K562 (cell line): ENCODE data around the gene YJEFN3. TPM values are rescaled to one million over a fixed set of nuclear protein-coding genes. Genes with fewer than 3 reads are reported as not detected.

Source experiments
- BRF1 ChIP-seq: IDR thresholded peaks from 3 replicates; pipeline ENCODE4 v1.6.1; 2011; ENCODE audit warnings: borderline replicate concordance, mild to moderate bottlenecking; ENCODE audit not compliant: insufficient read length; ENCODE audit errors: extremely low read depth
- MXD1 ChIP-seq: fragments of 250-450 bp; sonication (Bioruptor Pico); IDR thresholded peaks from 2 replicates; pipeline ENCODE4 v1.8.0; 2021; ENCODE audit warnings: borderline replicate concordance, mild to moderate bottlenecking, moderate library complexity; ENCODE audit not compliant: poor library complexity, severe bottlenecking
- OTX1 ChIP-seq: fragments of 450-650 bp; formaldehyde crosslinking; IDR thresholded peaks from 2 replicates; pipeline ENCODE4 v1.4.0; 2022; ENCODE audit warnings: mild to moderate bottlenecking
- PHF20 ChIP-seq: fragments of 450-650 bp; IDR thresholded peaks from 2 replicates; pipeline ENCODE4 v1.6.1; 2018; ENCODE audit not compliant: partially characterized antibody
- PYGO2 ChIP-seq: fragments of 450-650 bp; IDR thresholded peaks from 2 replicates; pipeline ENCODE4 v1.6.1; 2016; ENCODE audit warnings: mild to moderate bottlenecking, missing genetic modification characterization, moderate library complexity, missing compliant biosample characterization
- SAFB2 ChIP-seq: fragments of 200-400 bp; formaldehyde crosslinking; IDR thresholded peaks from 2 replicates; pipeline ENCODE4 v1.6.1; 2018; ENCODE audit warnings: borderline replicate concordance, low read length, low read depth, moderate library complexity; ENCODE audit not compliant: severe bottlenecking
- XRCC5 ChIP-seq: fragments of 200-400 bp; formaldehyde crosslinking; IDR thresholded peaks from 2 replicates; pipeline ENCODE4 v1.6.1; 2017; ENCODE audit warnings: low read depth, mild to moderate bottlenecking, low read length
- ZBTB17 ChIP-seq: fragments of 450-650 bp; formaldehyde crosslinking; IDR thresholded peaks from 2 replicates; pipeline ENCODE4 v1.4.0; 2020; ENCODE audit warnings: mild to moderate bottlenecking
- ZNF133 ChIP-seq: fragments of 250-450 bp; sonication (Bioruptor Pico); IDR thresholded peaks from 2 replicates; pipeline ENCODE4 v1.4.0; 2020; ENCODE audit warnings: mild to moderate bottlenecking
- ZNF408 ChIP-seq: fragments of 250-450 bp; sonication (Bioruptor Pico); IDR thresholded peaks from 2 replicates; pipeline ENCODE4 v1.4.0; 2020; ENCODE audit warnings: low read depth, mild to moderate bottlenecking, moderate library complexity
- ZNF41 ChIP-seq: fragments of 250-450 bp; sonication (Bioruptor Pico); conservative IDR thresholded peaks from 2 replicates; pipeline ENCODE4 v1.4.0; 2020; ENCODE audit warnings: mild to moderate bottlenecking
- polyA plus RNA-seq, 8 experiments: library from polyadenylated mRNA; depleted of rRNA in 4 of 8; stranded (reverse) in 5 of 8; unstranded in 3 of 8; fragments of >200 nt; fragmentation: Nextera tagmentation in 2 of 8; fragmentation: Illumina TruSeq in 1 of 8; extraction: Ambion mirVana in 2 of 8; extraction: Trizol in 1 of 8; gene quantifications; 2 replicates each; pipeline versions ENCODE4 v1.2.1 to v1.2.3, GENCODE V29; 2011 to 2014; ENCODE audit warnings: inconsistent platforms in 1 of 8, missing spikeins in 1 of 8
- total RNA-seq, 7 experiments: library from RNA; depleted of rRNA in 6 of 7; stranded (reverse); fragments of >200 nt in 6 of 7; fragmentation: Illumina TruSeq in 2 of 7; extraction: Trizol in 2 of 7; gene quantifications; 2 replicates each; pipeline versions ENCODE4 v1.2.1 to v1.2.3, GENCODE V29; 2011 to 2021; ENCODE audit warnings: low replicate concordance in 1 of 7
- TF ChIP-seq, protein P1 (sequence below): fragments of 250-450 bp; sonication (Bioruptor Pico); IDR thresholded peaks from 2 replicates; pipeline ENCODE4 v1.4.0; 2020; ENCODE audit warnings: mild to moderate bottlenecking, moderate library complexity, borderline replicate concordance

The YJEFN3 gene
- total and polyA plus RNA-seq, 9 of the 15 experiments (the other 6 are each of a cell fraction or from before 2014, with no cell fraction given): 0.04 to 5.8 (median 1.3) TPM; not detected in 1

DNA sequence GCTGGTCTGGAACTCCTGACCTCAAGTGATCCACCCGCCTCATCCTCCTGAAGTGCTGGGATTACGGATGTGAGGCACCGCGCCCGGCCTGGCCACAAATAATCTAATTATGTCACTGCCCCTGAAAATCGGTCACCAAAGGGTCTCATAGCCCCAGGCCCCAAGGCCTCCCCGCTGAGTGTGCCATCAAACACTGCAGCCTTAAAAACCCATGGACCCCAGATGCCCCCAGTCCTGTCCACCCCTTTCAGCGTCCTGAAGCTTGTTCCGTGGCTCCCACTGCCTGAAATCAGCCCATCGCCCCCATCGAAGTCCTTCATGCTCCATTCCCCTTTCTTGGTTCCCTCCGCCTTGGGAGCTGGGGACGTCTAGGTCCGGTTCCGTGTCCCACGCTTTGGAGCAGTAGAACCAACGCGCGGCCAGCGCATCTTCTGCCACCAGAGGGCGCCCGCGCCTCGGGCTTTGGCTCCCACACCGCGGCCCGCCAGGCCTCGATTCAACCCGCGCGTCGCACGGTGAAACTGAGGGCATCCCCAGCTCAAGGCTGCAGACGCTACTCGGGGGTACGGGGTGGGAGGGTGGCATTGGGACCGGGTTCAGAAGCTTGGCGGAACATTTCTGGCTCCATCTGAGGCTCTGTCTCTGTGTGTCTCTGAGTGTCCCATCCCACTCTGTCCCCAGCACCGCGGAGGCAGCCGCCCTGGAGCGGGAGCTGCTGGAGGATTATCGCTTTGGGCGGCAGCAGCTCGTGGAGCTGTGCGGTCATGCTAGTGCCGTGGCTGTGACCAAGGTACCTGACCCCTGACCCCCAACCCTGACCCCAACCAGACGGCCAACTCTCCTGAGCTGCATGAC lies 3.5 kb downstream of the YJEFN3 start (continued):
- TF ChIP-seq, protein P1, sequence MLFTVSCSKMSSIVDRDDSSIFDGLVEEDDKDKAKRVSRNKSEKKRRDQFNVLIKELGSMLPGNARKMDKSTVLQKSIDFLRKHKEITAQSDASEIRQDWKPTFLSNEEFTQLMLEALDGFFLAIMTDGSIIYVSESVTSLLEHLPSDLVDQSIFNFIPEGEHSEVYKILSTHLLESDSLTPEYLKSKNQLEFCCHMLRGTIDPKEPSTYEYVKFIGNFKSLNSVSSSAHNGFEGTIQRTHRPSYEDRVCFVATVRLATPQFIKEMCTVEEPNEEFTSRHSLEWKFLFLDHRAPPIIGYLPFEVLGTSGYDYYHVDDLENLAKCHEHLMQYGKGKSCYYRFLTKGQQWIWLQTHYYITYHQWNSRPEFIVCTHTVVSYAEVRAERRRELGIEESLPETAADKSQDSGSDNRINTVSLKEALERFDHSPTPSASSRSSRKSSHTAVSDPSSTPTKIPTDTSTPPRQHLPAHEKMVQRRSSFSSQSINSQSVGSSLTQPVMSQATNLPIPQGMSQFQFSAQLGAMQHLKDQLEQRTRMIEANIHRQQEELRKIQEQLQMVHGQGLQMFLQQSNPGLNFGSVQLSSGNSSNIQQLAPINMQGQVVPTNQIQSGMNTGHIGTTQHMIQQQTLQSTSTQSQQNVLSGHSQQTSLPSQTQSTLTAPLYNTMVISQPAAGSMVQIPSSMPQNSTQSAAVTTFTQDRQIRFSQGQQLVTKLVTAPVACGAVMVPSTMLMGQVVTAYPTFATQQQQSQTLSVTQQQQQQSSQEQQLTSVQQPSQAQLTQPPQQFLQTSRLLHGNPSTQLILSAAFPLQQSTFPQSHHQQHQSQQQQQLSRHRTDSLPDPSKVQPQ (CRISPR knock-in tag): no peak
- TF ChIP-seq SAFB2: no peak
- no peak for TF ChIP-seq BRF1
- TF ChIP-seq ZNF41 (CRISPR knock-in tag): no peak
- TF ChIP-seq OTX1: no peak
- no peak for TF ChIP-seq PHF20
- no peak for TF ChIP-seq PYGO2 (tag)
- TF ChIP-seq XRCC5: peak; percentile 73
- TF ChIP-seq ZBTB17 (CRISPR knock-in tag): no peak
- no peak for TF ChIP-seq ZNF133 (CRISPR knock-in tag)
- TF ChIP-seq MXD1 (CRISPR knock-in tag): no peak
- TF ChIP-seq ZNF408 (CRISPR knock-in tag): no peak
